ENCODE data around the gene XRCC6.

GRCh38 chr22:41612603-41613306 is 8.3 kb upstream of the XRCC6 start:
- TF ChIP-seq POLR2AphosphoS5 (IDR thresholded peaks at IDR 0.05; ENCODE audit: low read depth, low read length) (no peak), SIN3A (IDR thresholded peaks at IDR 0.05; ENCODE audit: borderline replicate concordance, insufficient read depth, low read length) (no peak), REST (IDR thresholded peaks at IDR 0.05; ENCODE audit: insufficient read depth in 1 of 2, low read depth in 2 of 2, low read length in 2 of 2) (no peak), TAF1 (IDR thresholded peaks at IDR 0.05; ENCODE audit: borderline replicate concordance, insufficient read depth, low read length) (no peak), FOXP2 (optimal IDR thresholded peaks at IDR 0.05; ENCODE audit: borderline replicate concordance, extremely low read depth, extremely low read length, insufficient read depth) (no peak)

Data from PFSK-1 (cell line).